A673 (cell line): ENCODE measurements around the gene TEX30.

Experiments
- EZH2 ChIP-seq: fragments of 200-600 bp; sonication (generic); IDR thresholded peaks from 2 replicates; pipeline ENCODE4 v1.6.1; 2017; ENCODE audit warnings: borderline replicate concordance, low read depth, mild to moderate bottlenecking, mixed read lengths, antibody characterized with exemption, low read length; ENCODE audit not compliant: poor library complexity, severe bottlenecking
- TF ChIP-seq, protein P1 (sequence below): fragments of 300-800, 200-600 bp; sonication (generic); conservative IDR thresholded peaks from 2 replicates; pipeline ENCODE4 v1.5.1; 2017; ENCODE audit warnings: low read depth, mild to moderate bottlenecking, antibody characterized with exemption, low read length, moderate library complexity, mixed read lengths

DNA sequence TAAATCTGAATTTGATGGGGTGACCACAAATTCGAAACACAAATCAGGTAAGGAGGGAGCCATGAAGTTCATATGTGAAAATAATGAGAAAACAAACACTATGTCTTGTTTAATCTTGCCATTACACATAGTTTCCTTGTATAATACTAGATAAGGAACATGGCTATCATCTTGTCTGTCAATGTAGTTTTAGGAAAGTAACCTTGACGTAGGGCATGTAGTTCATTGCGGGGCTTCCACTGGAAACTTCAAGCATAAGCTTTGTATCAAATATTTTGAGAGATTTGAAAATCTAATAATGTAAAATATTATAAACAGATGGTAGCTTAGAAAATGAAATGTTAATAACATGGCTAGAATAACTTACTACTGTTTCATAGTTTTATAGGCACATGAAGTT is 34.1 kb upstream of the TEX30 start:
- TF ChIP-seq, protein P1, sequence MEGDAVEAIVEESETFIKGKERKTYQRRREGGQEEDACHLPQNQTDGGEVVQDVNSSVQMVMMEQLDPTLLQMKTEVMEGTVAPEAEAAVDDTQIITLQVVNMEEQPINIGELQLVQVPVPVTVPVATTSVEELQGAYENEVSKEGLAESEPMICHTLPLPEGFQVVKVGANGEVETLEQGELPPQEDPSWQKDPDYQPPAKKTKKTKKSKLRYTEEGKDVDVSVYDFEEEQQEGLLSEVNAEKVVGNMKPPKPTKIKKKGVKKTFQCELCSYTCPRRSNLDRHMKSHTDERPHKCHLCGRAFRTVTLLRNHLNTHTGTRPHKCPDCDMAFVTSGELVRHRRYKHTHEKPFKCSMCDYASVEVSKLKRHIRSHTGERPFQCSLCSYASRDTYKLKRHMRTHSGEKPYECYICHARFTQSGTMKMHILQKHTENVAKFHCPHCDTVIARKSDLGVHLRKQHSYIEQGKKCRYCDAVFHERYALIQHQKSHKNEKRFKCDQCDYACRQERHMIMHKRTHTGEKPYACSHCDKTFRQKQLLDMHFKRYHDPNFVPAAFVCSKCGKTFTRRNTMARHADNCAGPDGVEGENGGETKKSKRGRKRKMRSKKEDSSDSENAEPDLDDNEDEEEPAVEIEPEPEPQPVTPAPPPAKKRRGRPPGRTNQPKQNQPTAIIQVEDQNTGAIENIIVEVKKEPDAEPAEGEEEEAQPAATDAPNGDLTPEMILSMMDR = no peak
- no peak for TF ChIP-seq EZH2
